AG09319 (cell line): ENCODE measurements around the gene CTF1.
A peak's percentile ranks its signal among the peaks of the same experiment; 100 is the strongest.
"Not testable (repeated sequence)": the region's sequence is repeated elsewhere in the genome, so short reads cannot be mapped to it uniquely, and the experiment has no call there.

ENCODE experiments used
- DNase-seq: peaks from one replicate; pipeline ENCODE4 v3.0.0-alpha.2; 2010; ENCODE audit warnings: low read depth; ENCODE audit errors: extremely low read depth
- CTCF ChIP-seq: IDR thresholded peaks from 2 replicates; pipeline ENCODE4 v1.5.1; 2011; ENCODE audit warnings: low read depth, mild to moderate bottlenecking, inconsistent platforms, low read length, moderate library complexity

CTF1 gene

DNA sequence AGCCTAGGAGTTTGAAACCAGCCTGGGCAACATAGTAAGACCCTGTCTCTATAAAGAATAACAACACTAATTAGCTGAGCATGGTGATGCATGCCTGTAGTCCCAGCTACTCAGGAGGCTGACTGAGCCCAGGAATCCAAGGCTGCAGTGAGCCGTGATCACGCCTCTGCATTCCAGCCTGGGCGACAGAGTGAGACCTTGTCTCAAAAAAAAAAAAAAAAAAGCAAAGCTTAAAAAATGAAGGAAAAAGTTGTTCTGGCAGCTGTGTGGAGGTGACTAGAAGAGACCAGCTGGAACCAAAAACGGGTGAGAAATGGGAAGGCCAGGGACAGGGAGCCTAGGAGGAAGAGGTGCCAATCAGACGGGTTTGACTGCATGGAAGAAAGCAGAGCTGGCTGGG lies 6.7 kb upstream of the CTF1 start:
- TF ChIP-seq CTCF, result no peak
- DNase-seq, result no peak

- not testable (repeated sequence) for DNase-seq
These were observed 5.2 kb upstream of the CTF1 start for GRCh38 chr16:30891043-30891823.

- TF ChIP-seq CTCF, result no peak
- no peak for DNase-seq
These were observed 3.6 kb upstream of the CTF1 start for GRCh38 chr16:30892670-30893416.

DNA sequence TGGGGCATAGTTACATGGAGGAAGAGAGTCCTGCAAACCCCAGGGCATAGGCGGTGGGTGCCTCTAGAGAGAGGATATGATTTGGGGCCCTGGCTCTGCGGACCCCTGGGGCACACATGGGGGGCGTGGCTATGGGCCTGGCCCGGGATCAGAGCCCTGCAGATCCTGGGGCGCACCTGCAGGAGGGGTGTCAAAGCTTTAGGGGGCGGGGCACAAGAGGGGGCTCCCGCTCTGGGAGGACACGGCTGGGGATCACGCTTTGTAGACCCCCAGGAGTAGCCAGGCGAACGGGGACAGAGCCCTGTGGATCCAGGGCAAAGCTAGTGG lies 3.0 kb upstream of the CTF1 start:
- DNase-seq, result no peak
- TF ChIP-seq CTCF, result no peak

GRCh38 chr16:30893744-30894539 lies 2.5 kb upstream of the CTF1 start, which contains the start of gene BCL7C:
TSS of gene BCL7C (minus strand) at chr16:30894077. CDS start at chr16:30893944, 133 bp downstream.
- peak; percentile 34 for TF ChIP-seq CTCF
- DNase-seq, result peak; percentile 78

DNA sequence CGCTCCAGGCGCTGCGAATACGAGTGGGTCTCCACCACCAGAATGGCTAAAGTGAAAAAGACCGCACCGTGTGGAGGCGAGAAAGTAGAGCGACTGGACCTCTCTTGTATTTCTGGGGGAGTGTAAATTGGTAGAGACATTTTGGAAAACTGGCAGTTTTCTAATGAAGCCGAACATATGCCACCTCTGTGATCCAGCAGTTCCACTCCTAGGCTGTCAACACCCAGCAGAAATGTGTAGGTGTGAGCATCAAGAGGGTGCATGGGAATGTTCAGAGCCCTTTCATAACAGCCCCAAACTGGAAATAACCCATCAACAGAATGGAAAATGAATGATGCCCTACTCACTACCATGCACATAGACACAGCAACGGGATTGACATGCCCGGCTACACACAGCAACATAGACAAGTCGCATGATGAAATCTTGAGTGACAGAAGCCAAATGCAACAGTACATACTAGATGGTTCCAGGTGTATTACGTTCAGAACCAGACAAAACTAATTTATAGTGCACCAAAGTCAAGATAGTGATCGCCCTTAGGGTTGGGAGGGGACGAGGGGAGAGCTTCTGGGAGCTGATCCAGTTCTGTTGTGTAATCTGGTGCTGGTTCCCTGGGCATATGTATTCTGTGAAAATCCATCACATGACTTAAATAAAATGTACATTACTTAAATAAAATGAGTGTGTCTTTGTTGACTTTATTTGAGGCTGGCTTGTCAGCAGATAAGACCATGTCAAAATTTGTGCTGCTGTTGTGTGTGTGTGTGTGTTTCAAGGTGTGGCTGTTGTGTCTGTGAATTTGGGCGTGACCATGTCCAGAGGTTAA lies 1.7 kb upstream of the CTF1 start:
- no peak for DNase-seq
- no peak for TF ChIP-seq CTCF

DNA sequence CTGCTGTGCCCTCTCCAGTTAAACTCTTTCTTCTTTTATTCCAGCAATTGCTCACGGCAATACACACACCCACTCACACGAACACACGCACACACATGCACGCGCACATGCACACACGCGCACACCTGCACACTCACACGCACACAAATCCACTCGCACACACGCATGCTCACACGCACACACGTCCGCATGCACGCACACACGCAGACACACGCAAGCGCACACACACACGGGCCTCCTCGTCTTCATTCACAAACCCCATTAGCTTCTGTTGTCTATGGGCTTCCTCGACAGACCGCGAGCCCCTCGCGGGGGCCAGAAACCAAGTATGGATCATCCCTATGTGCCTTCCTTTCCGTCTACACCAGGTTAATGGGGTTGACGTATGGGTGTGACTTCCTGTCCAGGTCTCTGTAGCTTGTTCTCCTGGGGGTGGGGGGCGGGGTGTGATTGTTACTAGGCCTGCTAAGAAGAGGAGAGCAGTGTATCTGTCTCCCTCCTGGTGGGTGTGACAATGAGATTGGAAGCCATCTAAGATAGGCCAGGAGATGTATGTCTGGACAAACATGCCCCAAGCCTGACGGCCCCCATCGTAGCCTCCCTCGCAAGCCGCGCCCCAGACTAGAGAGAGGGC lies 670 bp upstream of the CTF1 start:
- DNase-seq, result no peak
- TF ChIP-seq CTCF, result no peak
